HepG2 (cell line): Measurements from ENCODE around the gene RIPOR1. TPM values are rescaled to one million over a fixed set of nuclear protein-coding genes. Genes with fewer than 3 reads are reported as not detected.

Experiments used
- ATAC-seq: fragments of 200-7000 bp; cut with Tn5 transposase; 3 replicates; pipeline ENCODE4 v1.9.1; 2020; ENCODE audit warnings: mild to moderate bottlenecking, moderate library complexity
- BruUV-seq: library from RNA; stranded (reverse); fragments of 400-500 nt; replicated peaks from 2 replicates; lab custom pipeline; 2021; lab: Mats Ljungman, UMichigan
- CTCF ChIA-PET: fragments of 300-600 bp; formaldehyde crosslinking; extraction: SDS; loops from one replicate; lab custom pipeline; 2021; ENCODE audit warnings: low total read pairs, inconsistent platforms, low intra/inter-chr PET ratio; lab: Yijun Ruan, JAX
- POLR2A ChIA-PET: fragments of 350-600 bp; sonication (Branson Sonifier 250); formaldehyde crosslinking; loops from one replicate; lab custom pipeline; 2020; ENCODE audit warnings: antibody characterized with exemption, inconsistent platforms; lab: Yijun Ruan, JAX
- DNase-seq: peaks from one replicate; pipeline ENCODE4 v3.0.0-alpha.2; 2015; ENCODE audit warnings: low spot score
- FAIRE-seq: peaks from 3 replicates; lab custom pipeline; 2011; peaks lifted over from hg19 to GRCh38; lab: Jason Lieb, UNC
- H2AFZ ChIP-seq: one replicate; pipeline ENCODE4 v1.6.1; 2011; ENCODE audit warnings: low read length, inconsistent platforms
- H3K27ac ChIP-seq: fragments of 300-600 bp; 3 replicates; pipeline ENCODE4 v1.8.0; 2011; ENCODE audit warnings: mixed run types, mild to moderate bottlenecking, mixed read lengths, low read length, inconsistent platforms; ENCODE audit not compliant: insufficient read depth; ENCODE audit errors: extremely low read length
- H3K27me3 ChIP-seq, 2 experiments: fragments of 200-600 bp in 1 of 2; 2 replicates in 1 of 2; 3 replicates in 1 of 2; pipeline versions ENCODE4 v1.6.0 to v1.8.0; 2011; ENCODE audit warnings: low read length in 2 of 2, mild to moderate bottlenecking in 2 of 2, moderate library complexity in 2 of 2, inconsistent platforms in 1 of 2; ENCODE audit not compliant: insufficient read depth in 2 of 2, control insufficient read depth in 1 of 2
- H3K36me3 ChIP-seq, 2 experiments: fragments of 200-600 bp in 1 of 2; replicated peaks in 1 of 2; 2 replicates in 1 of 2; 3 replicates in 1 of 2; pipeline versions ENCODE4 v1.5.1 to v1.8.0; 2011; ENCODE audit warnings: low read length in 2 of 2, inconsistent platforms in 1 of 2; ENCODE audit not compliant: insufficient read depth in 2 of 2, control insufficient read depth in 1 of 2
- H3K4me1 ChIP-seq: 2 replicates; pipeline ENCODE4 v1.5.1; 2012; ENCODE audit warnings: low read length, inconsistent platforms; ENCODE audit not compliant: insufficient read depth
- H3K4me2 ChIP-seq: 2 replicates; pipeline ENCODE4 v1.6.0; 2011; ENCODE audit warnings: low read depth, low read length, inconsistent platforms
- H3K4me3 ChIP-seq, 3 experiments: fragments of 200-600 bp in 1 of 3; sonication (generic), shearing (Covaris generic) in 1 of 3; replicated peaks in 1 of 3; 2 replicates each; pipeline ENCODE4 v1.5.1; 2011 to 2016; ENCODE audit warnings: low read length in 3 of 3, inconsistent platforms in 2 of 3, low read depth in 2 of 3, mild to moderate bottlenecking in 2 of 3, control low read depth in 1 of 3, mixed read lengths in 1 of 3; ENCODE audit not compliant: insufficient read depth in 1 of 3
- H3K79me2 ChIP-seq: one replicate; pipeline ENCODE4 v1.6.1; 2011; ENCODE audit warnings: low read length, inconsistent platforms; ENCODE audit not compliant: insufficient read depth
- H3K9ac ChIP-seq: 2 replicates; pipeline ENCODE4 v1.6.0; 2011; ENCODE audit warnings: mild to moderate bottlenecking, low read depth, low read length, inconsistent platforms; ENCODE audit not compliant: insufficient read depth
- H3K9me3 ChIP-seq: 2 replicates; pipeline ENCODE4 v1.5.1; 2012; ENCODE audit warnings: mild to moderate bottlenecking, low read length
- H4K20me1 ChIP-seq: 2 replicates; pipeline ENCODE4 v1.6.0; 2011; ENCODE audit warnings: inconsistent platforms, mild to moderate bottlenecking, low read length, moderate library complexity; ENCODE audit not compliant: insufficient read depth
- E2F2 ChIP-seq: sonication (generic); formaldehyde crosslinking; IDR thresholded peaks from 2 replicates; pipeline ENCODE4 v1.4.0; 2020; ENCODE audit warnings: missing genetic modification reagents, borderline replicate concordance
- HNRNPL ChIP-seq: fragments of 200-400 bp; formaldehyde crosslinking; IDR thresholded peaks from 2 replicates; pipeline ENCODE4 v1.6.1; 2017; ENCODE audit warnings: mild to moderate bottlenecking, low read depth, low read length
- KLF15 ChIP-seq: sonication (generic); formaldehyde crosslinking; IDR thresholded peaks from 2 replicates; pipeline ENCODE4 v1.8.1; 2023; ENCODE audit warnings: borderline replicate concordance, mild to moderate bottlenecking, inconsistent platforms, missing genetic modification reagents, mixed read lengths
- LBX2 ChIP-seq: sonication (generic); formaldehyde crosslinking; IDR thresholded peaks from 2 replicates; pipeline ENCODE4 v1.5.0; 2020; ENCODE audit warnings: missing genetic modification reagents, mild to moderate bottlenecking, borderline replicate concordance
- MIXL1 ChIP-seq: IDR thresholded peaks from 2 replicates; pipeline ENCODE4 v1.6.1; 2016
- PCBP1 ChIP-seq: fragments of 200-400 bp; formaldehyde crosslinking; IDR thresholded peaks from 2 replicates; pipeline ENCODE4 v1.6.1; 2017; ENCODE audit warnings: mild to moderate bottlenecking, low read depth, low read length, borderline replicate concordance
- ZMAT5 ChIP-seq: sonication (generic); formaldehyde crosslinking; IDR thresholded peaks from 2 replicates; pipeline ENCODE4 v1.5.0; 2020; ENCODE audit warnings: mild to moderate bottlenecking, low read depth, missing genetic modification reagents, borderline replicate concordance
- ZNF138 ChIP-seq: sonication (generic); formaldehyde crosslinking; IDR thresholded peaks from 2 replicates; pipeline ENCODE4 v1.5.0; 2020; ENCODE audit warnings: mild to moderate bottlenecking, low read depth, missing genetic modification reagents
- in situ Hi-C: cut with HindIII; loops from 2 replicates; pipeline ENCODE4 v1.10.0; 2017; ENCODE audit warnings: low pct_unique_long_range_greater_than_20kb; ENCODE audit not compliant: extremely low pct_ligation_motif_present
- intact Hi-C: fragments of 100-400 bp; cut with micrococcal nuclease; formaldehyde crosslinking; loops from one replicate; pipeline ENCODE4 v1.10.0; 2022; ENCODE audit not compliant: unreplicated experiment
- polyA plus RNA-seq, 8 experiments: library from polyadenylated mRNA; depleted of rRNA in 3 of 8; stranded (reverse) in 7 of 8; unstranded in 1 of 8; fragments of >200 nt; fragmentation: Illumina TruSeq in 4 of 8; extraction: Trizol in 4 of 8; gene quantifications; 2 replicates each; pipeline versions ENCODE4 v1.2.1 to v1.2.3, GENCODE V29; 2011 to 2016; ENCODE audit warnings: low read depth in 4 of 8, missing spikeins in 1 of 8, mixed read lengths in 1 of 8; ENCODE audit not compliant: insufficient read depth in 1 of 8
- total RNA-seq, 5 experiments: library from RNA; depleted of rRNA; stranded (reverse); fragments of >200 nt; fragmentation: Illumina TruSeq; extraction: Trizol; gene quantifications; 2 replicates each; pipeline ENCODE4 v1.2.3, GENCODE V29; 2016; ENCODE audit warnings: low read depth in 1 of 5

RIPOR1 gene
- total and polyA plus RNA-seq, 2 of the 13 experiments (the other 11 are each of a cell fraction or from before 2014, with no cell fraction given): 4.6 to 8.1 TPM

GRCh38 chr16:67593701-67594100 lies 65.1 kb downstream of the RIPOR1 start:
- CTCF ChIA-PET: no interaction called here

More at GRCh38 chr16:67593701-67594100, 65.1 kb downstream of the RIPOR1 start:
- H3K4me1 ChIP-seq: no peaks in the 10 kb centered on the region
- in situ Hi-C loops (no loop called here), intact Hi-C loops (no loop called here)
- H3K27ac ChIP-seq: no peak overlapping the region
- peaks cover 45% of the 10 kb centered on the region for H3K79me2 ChIP-seq
- H3K27me3 ChIP-seq: no peaks in the 10 kb centered on the region
- peaks cover 11 to 16% of the 10 kb centered on the region in 2 experiments for H3K36me3 ChIP-seq
- no peak overlapping the region for H2AFZ ChIP-seq
- no peak overlapping the region for H3K4me3 ChIP-seq
- H3K9ac ChIP-seq: no peak overlapping the region
- TF ChIP-seq E2F2 (CRISPR knock-in tag) (no peak), LBX2 (CRISPR knock-in tag) (no peak), KLF15 (CRISPR knock-in tag) (no peak), HNRNPL (no peak), PCBP1 (no peak), MIXL1 (no peak), ZNF138 (CRISPR knock-in tag) (no peak), ZMAT5 (CRISPR knock-in tag) (no peak)
- no peak for ATAC-seq
- H3K9me3 ChIP-seq: no peaks in the 10 kb centered on the region
- H4K20me1 ChIP-seq: peaks cover 5% of the 10 kb centered on the region; the same call in 1 of the 2 replicates
- FAIRE-seq: no peak
- no peak overlapping the region for H3K4me2 ChIP-seq
- no TSS peak for BruUV-seq
- no peak for DNase-seq
- POLR2A ChIA-PET: no interaction called here
